Measurements from ENCODE around the gene NGB.

- no peak for TF ChIP-seq EZH2 (IDR thresholded peaks at IDR 0.05)
- TF ChIP-seq FOXP2 (optimal IDR thresholded peaks at IDR 0.05; ENCODE audit: control extremely low read depth, extremely low read length, insufficient read depth), result no peak
Observed at GRCh38 chr14:77264466-77265186, 6.4 kb downstream of the NGB start.

Measured in SK-N-MC (cell line).